Chondrocyte (in vitro differentiated cells): Measurements from ENCODE around the gene DLG2. TPM values are rescaled to one million over a fixed set of nuclear protein-coding genes. Genes with fewer than 3 reads are reported as not detected.
"Not testable (repeated sequence)": the region's sequence is repeated elsewhere in the genome, so short reads cannot be mapped to it uniquely, and the experiment has no call there.

Experiments
- DNase-seq: peaks from one replicate; pipeline ENCODE4 v3.0.0; 2021; ENCODE audit warnings: mixed read lengths, low spot score
- H3K27ac Mint-ChIP-seq: one replicate; pipeline ENCODE4 v1.8.0; 2021; ENCODE audit warnings: mild to moderate bottlenecking, moderate library complexity, mixed read lengths; ENCODE audit not compliant: unreplicated experiment
- H3K27me3 Mint-ChIP-seq: 2 replicates; pipeline ENCODE4 v1.8.0; 2021; ENCODE audit warnings: low read depth, mixed read lengths
- H3K36me3 Mint-ChIP-seq: 2 replicates; pipeline ENCODE4 v1.8.0; 2021; ENCODE audit warnings: low read depth, mixed read lengths
- H3K4me1 Mint-ChIP-seq: 2 replicates; pipeline ENCODE4 v1.8.0; 2021; ENCODE audit warnings: low read depth, mild to moderate bottlenecking, mixed read lengths
- H3K4me3 Mint-ChIP-seq: one replicate; pipeline ENCODE4 v1.8.0; 2021; ENCODE audit warnings: mild to moderate bottlenecking, moderate library complexity, mixed read lengths; ENCODE audit not compliant: unreplicated experiment
- H3K9me3 Mint-ChIP-seq: 2 replicates; pipeline ENCODE4 v1.8.0; 2021; ENCODE audit warnings: low read depth, mixed read lengths
- CTCF ChIP-seq: fragments of 200-600 bp; sonication (generic); IDR thresholded peaks from 2 replicates; pipeline ENCODE4 v1.5.0; 2021; ENCODE audit warnings: antibody characterized with exemption, mild to moderate bottlenecking, moderate library complexity
- total RNA-seq: library from RNA; stranded (reverse); gene quantifications from 3 replicates; pipeline ENCODE4 v1.2.1, GENCODE V29; 2021

DLG2 gene
- total RNA-seq, 1 donor from 2014 or later: 1.3 TPM

DNA sequence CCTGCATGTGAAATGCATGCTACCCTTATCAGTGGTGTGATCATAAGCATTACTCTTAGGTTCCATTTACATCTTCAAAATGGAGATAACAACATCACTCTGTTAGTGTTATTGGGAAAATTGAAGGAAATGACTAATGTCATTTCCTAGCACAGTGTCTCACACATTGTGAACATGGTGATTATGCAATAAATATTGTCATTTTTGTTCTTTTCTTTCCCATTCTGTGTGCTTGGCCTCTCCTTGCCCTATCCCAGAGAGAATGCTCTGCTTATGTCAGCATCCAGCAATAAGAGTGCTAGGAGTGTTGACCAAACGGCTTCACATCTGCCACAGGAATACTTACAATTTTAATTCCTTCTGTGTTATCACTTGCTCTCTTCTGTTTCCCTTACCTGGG lies 1316.9 kb downstream of the DLG2 start:
- Mint-ChIP-seq H3K27ac (no peak overlapping the region), H3K9me3 (no peaks in the 10 kb centered on the region), H3K27me3 (no peaks in the 10 kb centered on the region), H3K36me3 (no peaks in the 10 kb centered on the region), H3K4me1 (no peaks in the 10 kb centered on the region), H3K4me3 (no peak overlapping the region)
- no peak for TF ChIP-seq CTCF
- no peak for DNase-seq

GRCh38 chr11:84308491-84308890 lies 1318.7 kb downstream of the DLG2 start:
- H3K27ac Mint-ChIP-seq, H3K4me3 Mint-ChIP-seq, DNase-seq, H3K9me3 Mint-ChIP-seq, H3K27me3 Mint-ChIP-seq, H3K36me3 Mint-ChIP-seq, H3K4me1 Mint-ChIP-seq: not testable (repeated sequence)

DNA sequence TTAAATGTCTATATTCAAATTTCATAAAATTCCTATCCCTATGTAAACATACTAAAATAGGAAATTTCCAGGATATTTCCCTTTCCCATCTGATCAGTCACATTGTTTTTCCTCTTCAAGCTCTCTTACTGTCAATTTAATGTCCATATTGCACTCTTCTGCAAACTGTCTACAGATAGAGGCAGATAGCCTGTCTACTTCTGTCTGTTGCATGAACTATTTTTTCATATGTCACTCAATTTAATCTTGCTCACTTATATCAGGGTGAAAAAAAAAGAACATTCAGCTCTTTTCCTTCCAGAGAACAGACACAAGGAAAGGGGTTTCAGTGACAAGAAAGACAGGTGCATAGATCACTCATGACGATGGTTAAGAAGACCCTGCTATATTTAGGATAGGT lies 1327.1 kb downstream of the DLG2 start:
- Mint-ChIP-seq H3K27me3 (peaks cover 3% of the 10 kb centered on the region), H3K4me3 (no peak overlapping the region), H3K9me3 (no peaks in the 10 kb centered on the region), H3K27ac (no peak overlapping the region), H3K36me3 (no peaks in the 10 kb centered on the region), H3K4me1 (no peaks in the 10 kb centered on the region)
- no peak for TF ChIP-seq CTCF
- no peak for DNase-seq

GRCh38 chr11:84297570-84297969 lies 1329.6 kb downstream of the DLG2 start:
- DNase-seq: no peak
- TF ChIP-seq CTCF: no peak
- Mint-ChIP-seq H3K27ac (no peak overlapping the region), H3K9me3 (no peaks in the 10 kb centered on the region), H3K36me3 (no peaks in the 10 kb centered on the region), H3K4me1 (no peaks in the 10 kb centered on the region), H3K27me3 (peaks cover 3% of the 10 kb centered on the region), H3K4me3 (no peak overlapping the region)

GRCh38 chr11:84295815-84296214 lies 1331.3 kb downstream of the DLG2 start:
- H3K27ac Mint-ChIP-seq: no peak overlapping the region
- H3K36me3 Mint-ChIP-seq: no peaks in the 10 kb centered on the region
- H3K4me3 Mint-ChIP-seq: no peak overlapping the region
- peaks cover 3% of the 10 kb centered on the region for H3K27me3 Mint-ChIP-seq
- H3K9me3 Mint-ChIP-seq: no peaks in the 10 kb centered on the region
- TF ChIP-seq CTCF: no peak
- peaks cover 3% of the 10 kb centered on the region for H3K4me1 Mint-ChIP-seq
- no peak for DNase-seq

GRCh38 chr11:84292955-84293354 lies 1334.2 kb downstream of the DLG2 start:
- H3K36me3 Mint-ChIP-seq: no peaks in the 10 kb centered on the region
- DNase-seq: no peak
- H3K27ac Mint-ChIP-seq: no peak overlapping the region
- no peak for TF ChIP-seq CTCF
- H3K4me1 Mint-ChIP-seq: peaks cover 19% of the 10 kb centered on the region
- H3K4me3 Mint-ChIP-seq: no peak overlapping the region
- no peaks in the 10 kb centered on the region for H3K9me3 Mint-ChIP-seq
- peaks cover 3% of the 10 kb centered on the region for H3K27me3 Mint-ChIP-seq
